ENCODE results near the gene RELCH.

GRCh38 chr18:62211325-62211828, 24.3 kb downstream of the RELCH start:
- TF ChIP-seq, protein P1, sequence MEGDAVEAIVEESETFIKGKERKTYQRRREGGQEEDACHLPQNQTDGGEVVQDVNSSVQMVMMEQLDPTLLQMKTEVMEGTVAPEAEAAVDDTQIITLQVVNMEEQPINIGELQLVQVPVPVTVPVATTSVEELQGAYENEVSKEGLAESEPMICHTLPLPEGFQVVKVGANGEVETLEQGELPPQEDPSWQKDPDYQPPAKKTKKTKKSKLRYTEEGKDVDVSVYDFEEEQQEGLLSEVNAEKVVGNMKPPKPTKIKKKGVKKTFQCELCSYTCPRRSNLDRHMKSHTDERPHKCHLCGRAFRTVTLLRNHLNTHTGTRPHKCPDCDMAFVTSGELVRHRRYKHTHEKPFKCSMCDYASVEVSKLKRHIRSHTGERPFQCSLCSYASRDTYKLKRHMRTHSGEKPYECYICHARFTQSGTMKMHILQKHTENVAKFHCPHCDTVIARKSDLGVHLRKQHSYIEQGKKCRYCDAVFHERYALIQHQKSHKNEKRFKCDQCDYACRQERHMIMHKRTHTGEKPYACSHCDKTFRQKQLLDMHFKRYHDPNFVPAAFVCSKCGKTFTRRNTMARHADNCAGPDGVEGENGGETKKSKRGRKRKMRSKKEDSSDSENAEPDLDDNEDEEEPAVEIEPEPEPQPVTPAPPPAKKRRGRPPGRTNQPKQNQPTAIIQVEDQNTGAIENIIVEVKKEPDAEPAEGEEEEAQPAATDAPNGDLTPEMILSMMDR (IDR thresholded peaks at IDR 0.05), result no peak
- TF ChIP-seq SIN3A (IDR thresholded peaks at IDR 0.05; ENCODE audit: borderline replicate concordance, insufficient read depth, low read depth, low read length), result no peak

All from Panc1 (cell line).